ENCODE results near the gene MOB3B. TPM values are rescaled to one million over a fixed set of nuclear protein-coding genes. Genes with fewer than 3 reads are reported as not detected.

MOB3B gene
- polyA plus RNA-seq, 1 of the 3 experiments (the other 2 are of a cell fraction), result 0.90 TPM

DNA sequence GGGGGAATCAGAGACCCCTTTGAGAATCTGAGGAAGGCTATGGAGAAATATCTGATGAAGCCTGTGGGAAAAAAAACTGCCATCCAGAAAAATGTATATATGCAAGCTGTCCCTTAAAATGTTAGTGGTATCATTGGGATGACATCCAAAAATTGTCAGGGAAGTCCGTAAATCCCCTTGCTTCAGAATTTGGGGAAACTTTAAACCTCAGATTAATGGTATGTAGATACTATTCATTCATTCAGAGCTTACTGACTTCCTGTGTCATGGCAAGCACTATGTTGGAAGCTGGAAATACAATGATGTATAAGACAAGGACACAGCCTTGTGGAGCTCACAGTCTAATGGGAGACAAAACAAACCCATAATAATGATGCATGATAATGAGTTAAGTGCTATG lies 10.9 kb upstream of the MOB3B start:
- CTCF ChIA-PET, result interaction anchor here (0.9 to 5.9 kb wide), 3 partner anchors 10 to 208 kb away, joined by 5 to 32 read pairs (median 26); partner anchors contain the start of gene MOB3B
- Histone ChIP-seq H3K79me2 (ENCODE audit: insufficient read depth) (no peaks in the 10 kb centered on the region), H3K4me1 (ENCODE audit: control insufficient read depth in 1 of 2, insufficient read depth in 2 of 2, low read depth in 1 of 2, low read length in 1 of 2) (peaks cover 0 to 5% of the 10 kb centered on the region in 2 experiments; a peak in 2 of 4 replicates), H3K4me3 (ENCODE audit: low read depth in 2 of 2, low read length in 1 of 2) (no peak overlapping the region), H3K27me3 (ENCODE audit: insufficient read depth) (no peaks in the 10 kb centered on the region), H3F3A (replicated peaks; ENCODE audit: insufficient read depth) (no peaks in the 10 kb centered on the region), H3K27ac (ENCODE audit: low read depth in 2 of 2, low read length in 1 of 2) (no peak overlapping the region), H3K9me2 (no peaks in the 10 kb centered on the region), H3K4me2 (no peak overlapping the region), H2AFZ (ENCODE audit: low read depth) (no peak overlapping the region), H3K9me3 (no peaks in the 10 kb centered on the region), H3K36me3 (replicated peaks in 1 of 2; ENCODE audit: control insufficient read depth in 1 of 2, insufficient read depth in 2 of 2, low read length in 1 of 2) (peaks cover 8 to 19% of the 10 kb centered on the region in 2 experiments), H4K20me1 (ENCODE audit: insufficient read depth) (no peaks in the 10 kb centered on the region), H3K9ac (no peak overlapping the region)
- TF ChIP-seq, protein P1, sequence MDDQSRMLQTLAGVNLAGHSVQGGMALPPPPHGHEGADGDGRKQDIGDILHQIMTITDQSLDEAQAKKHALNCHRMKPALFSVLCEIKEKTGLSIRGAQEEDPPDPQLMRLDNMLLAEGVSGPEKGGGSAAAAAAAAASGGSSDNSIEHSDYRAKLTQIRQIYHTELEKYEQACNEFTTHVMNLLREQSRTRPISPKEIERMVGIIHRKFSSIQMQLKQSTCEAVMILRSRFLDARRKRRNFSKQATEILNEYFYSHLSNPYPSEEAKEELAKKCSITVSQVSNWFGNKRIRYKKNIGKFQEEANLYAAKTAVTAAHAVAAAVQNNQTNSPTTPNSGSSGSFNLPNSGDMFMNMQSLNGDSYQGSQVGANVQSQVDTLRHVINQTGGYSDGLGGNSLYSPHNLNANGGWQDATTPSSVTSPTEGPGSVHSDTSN (IDR thresholded peaks at IDR 0.05), result no peak
- TF ChIP-seq RAD21 (IDR thresholded peaks at IDR 0.05; ENCODE audit: low read length) (no peak), RFX5 (IDR thresholded peaks at IDR 0.05; ENCODE audit: low read length) (no peak), MEF2A (IDR thresholded peaks at IDR 0.05; ENCODE audit: borderline replicate concordance, low read depth) (no peak), GABPA (IDR thresholded peaks at IDR 0.05; ENCODE audit: low read depth) (no peak), FOXM1 (IDR thresholded peaks at IDR 0.05; ENCODE audit: low read depth) (no peak), TEAD4 (IDR thresholded peaks at IDR 0.05; ENCODE audit: borderline replicate concordance, insufficient read depth) (no peak), JUND (IDR thresholded peaks at IDR 0.05) (no peak), TCF12 (IDR thresholded peaks at IDR 0.05) (no peak), CHD2 (IDR thresholded peaks at IDR 0.05; ENCODE audit: low read length, partially characterized antibody) (no peak), EZH2phosphoT487 (IDR thresholded peaks at IDR 0.05; ENCODE audit: borderline replicate concordance, low read depth) (no peak), MXI1 (IDR thresholded peaks at IDR 0.05; ENCODE audit: low read depth, low read length) (no peak), ELF1 (IDR thresholded peaks at IDR 0.05) (no peak), RXRA (IDR thresholded peaks at IDR 0.05; ENCODE audit: borderline replicate concordance, low read depth) (no peak)
- TF ChIP-seq, protein P2, sequence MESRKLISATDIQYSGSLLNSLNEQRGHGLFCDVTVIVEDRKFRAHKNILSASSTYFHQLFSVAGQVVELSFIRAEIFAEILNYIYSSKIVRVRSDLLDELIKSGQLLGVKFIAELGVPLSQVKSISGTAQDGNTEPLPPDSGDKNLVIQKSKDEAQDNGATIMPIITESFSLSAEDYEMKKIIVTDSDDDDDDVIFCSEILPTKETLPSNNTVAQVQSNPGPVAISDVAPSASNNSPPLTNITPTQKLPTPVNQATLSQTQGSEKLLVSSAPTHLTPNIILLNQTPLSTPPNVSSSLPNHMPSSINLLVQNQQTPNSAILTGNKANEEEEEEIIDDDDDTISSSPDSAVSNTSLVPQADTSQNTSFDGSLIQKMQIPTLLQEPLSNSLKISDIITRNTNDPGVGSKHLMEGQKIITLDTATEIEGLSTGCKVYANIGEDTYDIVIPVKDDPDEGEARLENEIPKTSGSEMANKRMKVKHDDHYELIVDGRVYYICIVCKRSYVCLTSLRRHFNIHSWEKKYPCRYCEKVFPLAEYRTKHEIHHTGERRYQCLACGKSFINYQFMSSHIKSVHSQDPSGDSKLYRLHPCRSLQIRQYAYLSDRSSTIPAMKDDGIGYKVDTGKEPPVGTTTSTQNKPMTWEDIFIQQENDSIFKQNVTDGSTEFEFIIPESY (IDR thresholded peaks at IDR 0.05; ENCODE audit: borderline replicate concordance, low read depth), result no peak
- TF ChIP-seq, protein P3, sequence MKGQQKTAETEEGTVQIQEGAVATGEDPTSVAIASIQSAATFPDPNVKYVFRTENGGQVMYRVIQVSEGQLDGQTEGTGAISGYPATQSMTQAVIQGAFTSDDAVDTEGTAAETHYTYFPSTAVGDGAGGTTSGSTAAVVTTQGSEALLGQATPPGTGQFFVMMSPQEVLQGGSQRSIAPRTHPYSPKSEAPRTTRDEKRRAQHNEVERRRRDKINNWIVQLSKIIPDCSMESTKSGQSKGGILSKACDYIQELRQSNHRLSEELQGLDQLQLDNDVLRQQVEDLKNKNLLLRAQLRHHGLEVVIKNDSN (IDR thresholded peaks at IDR 0.05; ENCODE audit: borderline replicate concordance, low read depth), result no peak
- TF ChIP-seq, protein P4, sequence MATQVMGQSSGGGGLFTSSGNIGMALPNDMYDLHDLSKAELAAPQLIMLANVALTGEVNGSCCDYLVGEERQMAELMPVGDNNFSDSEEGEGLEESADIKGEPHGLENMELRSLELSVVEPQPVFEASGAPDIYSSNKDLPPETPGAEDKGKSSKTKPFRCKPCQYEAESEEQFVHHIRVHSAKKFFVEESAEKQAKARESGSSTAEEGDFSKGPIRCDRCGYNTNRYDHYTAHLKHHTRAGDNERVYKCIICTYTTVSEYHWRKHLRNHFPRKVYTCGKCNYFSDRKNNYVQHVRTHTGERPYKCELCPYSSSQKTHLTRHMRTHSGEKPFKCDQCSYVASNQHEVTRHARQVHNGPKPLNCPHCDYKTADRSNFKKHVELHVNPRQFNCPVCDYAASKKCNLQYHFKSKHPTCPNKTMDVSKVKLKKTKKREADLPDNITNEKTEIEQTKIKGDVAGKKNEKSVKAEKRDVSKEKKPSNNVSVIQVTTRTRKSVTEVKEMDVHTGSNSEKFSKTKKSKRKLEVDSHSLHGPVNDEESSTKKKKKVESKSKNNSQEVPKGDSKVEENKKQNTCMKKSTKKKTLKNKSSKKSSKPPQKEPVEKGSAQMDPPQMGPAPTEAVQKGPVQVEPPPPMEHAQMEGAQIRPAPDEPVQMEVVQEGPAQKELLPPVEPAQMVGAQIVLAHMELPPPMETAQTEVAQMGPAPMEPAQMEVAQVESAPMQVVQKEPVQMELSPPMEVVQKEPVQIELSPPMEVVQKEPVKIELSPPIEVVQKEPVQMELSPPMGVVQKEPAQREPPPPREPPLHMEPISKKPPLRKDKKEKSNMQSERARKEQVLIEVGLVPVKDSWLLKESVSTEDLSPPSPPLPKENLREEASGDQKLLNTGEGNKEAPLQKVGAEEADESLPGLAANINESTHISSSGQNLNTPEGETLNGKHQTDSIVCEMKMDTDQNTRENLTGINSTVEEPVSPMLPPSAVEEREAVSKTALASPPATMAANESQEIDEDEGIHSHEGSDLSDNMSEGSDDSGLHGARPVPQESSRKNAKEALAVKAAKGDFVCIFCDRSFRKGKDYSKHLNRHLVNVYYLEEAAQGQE (IDR thresholded peaks at IDR 0.05; ENCODE audit: low read depth, low read length), result no peak
- TF ChIP-seq, protein P5, sequence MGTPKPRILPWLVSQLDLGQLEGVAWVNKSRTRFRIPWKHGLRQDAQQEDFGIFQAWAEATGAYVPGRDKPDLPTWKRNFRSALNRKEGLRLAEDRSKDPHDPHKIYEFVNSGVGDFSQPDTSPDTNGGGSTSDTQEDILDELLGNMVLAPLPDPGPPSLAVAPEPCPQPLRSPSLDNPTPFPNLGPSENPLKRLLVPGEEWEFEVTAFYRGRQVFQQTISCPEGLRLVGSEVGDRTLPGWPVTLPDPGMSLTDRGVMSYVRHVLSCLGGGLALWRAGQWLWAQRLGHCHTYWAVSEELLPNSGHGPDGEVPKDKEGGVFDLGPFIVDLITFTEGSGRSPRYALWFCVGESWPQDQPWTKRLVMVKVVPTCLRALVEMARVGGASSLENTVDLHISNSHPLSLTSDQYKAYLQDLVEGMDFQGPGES (IDR thresholded peaks at IDR 0.05; ENCODE audit: low read depth, low read length), result no peak
- TF ChIP-seq, protein P6, sequence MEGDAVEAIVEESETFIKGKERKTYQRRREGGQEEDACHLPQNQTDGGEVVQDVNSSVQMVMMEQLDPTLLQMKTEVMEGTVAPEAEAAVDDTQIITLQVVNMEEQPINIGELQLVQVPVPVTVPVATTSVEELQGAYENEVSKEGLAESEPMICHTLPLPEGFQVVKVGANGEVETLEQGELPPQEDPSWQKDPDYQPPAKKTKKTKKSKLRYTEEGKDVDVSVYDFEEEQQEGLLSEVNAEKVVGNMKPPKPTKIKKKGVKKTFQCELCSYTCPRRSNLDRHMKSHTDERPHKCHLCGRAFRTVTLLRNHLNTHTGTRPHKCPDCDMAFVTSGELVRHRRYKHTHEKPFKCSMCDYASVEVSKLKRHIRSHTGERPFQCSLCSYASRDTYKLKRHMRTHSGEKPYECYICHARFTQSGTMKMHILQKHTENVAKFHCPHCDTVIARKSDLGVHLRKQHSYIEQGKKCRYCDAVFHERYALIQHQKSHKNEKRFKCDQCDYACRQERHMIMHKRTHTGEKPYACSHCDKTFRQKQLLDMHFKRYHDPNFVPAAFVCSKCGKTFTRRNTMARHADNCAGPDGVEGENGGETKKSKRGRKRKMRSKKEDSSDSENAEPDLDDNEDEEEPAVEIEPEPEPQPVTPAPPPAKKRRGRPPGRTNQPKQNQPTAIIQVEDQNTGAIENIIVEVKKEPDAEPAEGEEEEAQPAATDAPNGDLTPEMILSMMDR (IDR thresholded peaks at IDR 0.05), result no peak
- DNase-seq, result no peak
- POLR2A ChIA-PET, result no interaction called here
- 35% methylated on average over 1 of the region's 1 CpG for WGBS (ENCODE audit: low lambda C conversion rate)
